Fibroblast of villous mesenchyme (primary cell): ENCODE data around the gene ZNRF3. TPM values are rescaled to one million over a fixed set of nuclear protein-coding genes. Genes with fewer than 3 reads are reported as not detected.

Experiments
- DNase-seq: peaks from one replicate; pipeline ENCODE4 v3.0.0-alpha.2; 2010; ENCODE audit warnings: low read depth
- H3K4me3 ChIP-seq: 2 replicates; pipeline ENCODE4 v1.5.1; 2011; ENCODE audit warnings: low read depth, mild to moderate bottlenecking, low read length
- CTCF ChIP-seq: IDR thresholded peaks from 2 replicates; pipeline ENCODE4 v1.5.1; 2012; ENCODE audit warnings: low read depth, mild to moderate bottlenecking, low read length; ENCODE audit not compliant: insufficient read depth
- total RNA-seq: library from RNA; depleted of rRNA; stranded (reverse); fragments of >200 nt; gene quantifications from 2 replicates; pipeline ENCODE4 v1.2.3, GENCODE V29; 2012

Gene ZNRF3
- total RNA-seq, 1 donor, result 1.7 TPM

- no peak for TF ChIP-seq CTCF
- no peak for DNase-seq
- H3K4me3 ChIP-seq, result no peak overlapping the region
These were observed 179.0 kb downstream of the ZNRF3 start for GRCh38 chr22:29062286-29062821.

GRCh38 chr22:29065468-29066190 lies 182.3 kb downstream of the ZNRF3 start:
- TF ChIP-seq CTCF, result no peak
- DNase-seq, result no peak
- H3K4me3 ChIP-seq, result no peak overlapping the region

- DNase-seq, result no peak
- H3K4me3 ChIP-seq, result no peak overlapping the region
- TF ChIP-seq CTCF, result no peak
These were observed 186.1 kb downstream of the ZNRF3 start for GRCh38 chr22:29069463-29069862.

- no peak overlapping the region for H3K4me3 ChIP-seq
- no peak for TF ChIP-seq CTCF
- no peak for DNase-seq
These were observed 187.1 kb downstream of the ZNRF3 start for GRCh38 chr22:29070490-29070889.

GRCh38 chr22:29071261-29072045 lies 188.1 kb downstream of the ZNRF3 start:
- H3K4me3 ChIP-seq, result peak overlapping the region; percentile 39

More at GRCh38 chr22:29071261-29072045, 188.1 kb downstream of the ZNRF3 start:
- TF ChIP-seq CTCF, result no peak
- DNase-seq, result peak; percentile 50
